Stimulated activated CD4-positive, alpha-beta T cell treated with anti-CD3 and anti-CD28 coated beads, Interleukin-12 subunit alpha, Interleukin-12 subunit beta, amount 100 ng/mL, for 48 hours (primary cell): Measurements from ENCODE around the gene OLFML2A.
A peak's percentile ranks its signal among the peaks of the same experiment; 100 is the strongest.
"Not testable (repeated sequence)": the region's sequence is repeated elsewhere in the genome, so short reads cannot be mapped to it uniquely, and the experiment has no call there.

ENCODE experiments used
- DNase-seq, 3 donors: peaks; one replicate each; pipeline ENCODE4 v3.0.0-alpha.2; 2020; ENCODE audit warnings: low read depth in 2 of 3, low spot score in 1 of 3

Gene OLFML2A

GRCh38 chr9:124760719-124761118 lies 16.2 kb upstream of the OLFML2A start:
- DNase-seq: no peak

GRCh38 chr9:124761196-124761595 lies 15.7 kb upstream of the OLFML2A start:
- DNase-seq: no peak

- DNase-seq: no peak
These were observed 15.2 kb upstream of the OLFML2A start for GRCh38 chr9:124761710-124762109.

GRCh38 chr9:124762633-124763032 lies 14.3 kb upstream of the OLFML2A start:
- no peak for DNase-seq

- no peak for DNase-seq
These were observed 12.0 kb upstream of the OLFML2A start for GRCh38 chr9:124764774-124765438.

- DNase-seq: no peak
These were observed 11.5 kb upstream of the OLFML2A start for GRCh38 chr9:124765439-124765835.

GRCh38 chr9:124766326-124766725 lies 10.6 kb upstream of the OLFML2A start:
- DNase-seq: no peak

- DNase-seq: no peak
These were observed 9.9 kb upstream of the OLFML2A start for GRCh38 chr9:124766815-124767554.

GRCh38 chr9:124767821-124768220 lies 9.1 kb upstream of the OLFML2A start:
- DNase-seq: no peak

GRCh38 chr9:124768334-124768733 lies 8.6 kb upstream of the OLFML2A start:
- DNase-seq: no peak

GRCh38 chr9:124768750-124769548 lies 8.0 kb upstream of the OLFML2A start:
- DNase-seq: no peak

- DNase-seq: no peak
These were observed 7.2 kb upstream of the OLFML2A start for GRCh38 chr9:124769549-124770358.

- no peak for DNase-seq
These were observed 6.4 kb upstream of the OLFML2A start for GRCh38 chr9:124770359-124771020.

GRCh38 chr9:124771021-124771866 lies 5.7 kb upstream of the OLFML2A start, which contains the start of gene NR6A1:
Gene NR6A1, minus strand, starts transcription at chr9:124771311.
- DNase-seq: peak; percentile 89 to 95 (median 90)

GRCh38 chr9:124771867-124772679 lies 4.9 kb upstream of the OLFML2A start:
- DNase-seq: no peak

GRCh38 chr9:124772877-124773276 lies 4.1 kb upstream of the OLFML2A start:
- DNase-seq: not testable (repeated sequence)

- no peak for DNase-seq
These were observed 3.3 kb upstream of the OLFML2A start for GRCh38 chr9:124773473-124774128.
